Measurements from ENCODE around the gene BTBD18. TPM values are rescaled to one million over a fixed set of nuclear protein-coding genes. Genes with fewer than 3 reads are reported as not detected.

Gene BTBD18
- total RNA-seq = not detected

DNA sequence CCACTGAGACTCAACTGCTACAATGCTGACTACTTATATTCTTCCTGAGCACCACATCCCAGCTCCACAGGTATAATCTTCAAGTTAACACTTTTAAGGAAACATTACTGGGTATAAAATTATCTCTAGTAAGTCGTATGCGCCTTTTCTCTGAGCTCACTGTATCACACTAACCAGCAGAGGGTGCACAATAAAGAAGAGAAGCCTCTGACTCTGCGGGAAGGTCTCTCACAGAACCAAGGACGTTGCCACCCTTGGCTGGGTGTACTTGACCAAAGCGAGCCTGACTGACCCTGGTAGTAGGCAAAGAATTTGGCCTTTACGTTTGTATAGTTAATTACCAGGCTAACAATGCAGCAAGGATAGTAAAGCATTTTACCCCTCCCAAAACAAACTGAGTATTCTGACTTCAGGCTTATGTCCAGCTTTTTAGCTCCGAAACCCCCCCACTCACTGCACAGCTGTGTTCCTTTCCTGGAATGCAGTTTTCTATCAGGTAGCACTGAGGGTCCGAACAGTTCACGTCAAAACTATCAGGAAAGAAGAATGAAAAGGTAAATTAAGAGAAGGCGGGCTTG lies at the start of gene BTBD18:
TSS of gene BTBD18 (minus strand) at position 144 of the 578 bp plus-strand sequence. CDS start 631 bp downstream, outside the sequence.
- DNase-seq = no peak

DNA sequence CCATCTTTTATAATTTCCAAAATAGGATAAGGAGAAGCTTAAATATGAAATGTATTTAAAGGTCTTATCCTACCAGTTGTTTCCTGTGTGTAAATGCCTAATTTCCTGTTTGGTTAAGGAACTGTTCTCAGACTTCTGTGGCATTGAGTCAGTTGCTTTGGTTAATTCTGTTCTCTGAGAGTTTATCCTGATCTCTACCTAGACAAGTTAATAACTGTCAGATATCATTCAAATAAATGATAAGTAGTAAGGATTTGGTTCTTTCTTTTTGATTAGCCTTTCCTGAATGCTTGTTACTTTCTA lies 49.5 kb upstream of the BTBD18 start:
- no peak for DNase-seq

DNA sequence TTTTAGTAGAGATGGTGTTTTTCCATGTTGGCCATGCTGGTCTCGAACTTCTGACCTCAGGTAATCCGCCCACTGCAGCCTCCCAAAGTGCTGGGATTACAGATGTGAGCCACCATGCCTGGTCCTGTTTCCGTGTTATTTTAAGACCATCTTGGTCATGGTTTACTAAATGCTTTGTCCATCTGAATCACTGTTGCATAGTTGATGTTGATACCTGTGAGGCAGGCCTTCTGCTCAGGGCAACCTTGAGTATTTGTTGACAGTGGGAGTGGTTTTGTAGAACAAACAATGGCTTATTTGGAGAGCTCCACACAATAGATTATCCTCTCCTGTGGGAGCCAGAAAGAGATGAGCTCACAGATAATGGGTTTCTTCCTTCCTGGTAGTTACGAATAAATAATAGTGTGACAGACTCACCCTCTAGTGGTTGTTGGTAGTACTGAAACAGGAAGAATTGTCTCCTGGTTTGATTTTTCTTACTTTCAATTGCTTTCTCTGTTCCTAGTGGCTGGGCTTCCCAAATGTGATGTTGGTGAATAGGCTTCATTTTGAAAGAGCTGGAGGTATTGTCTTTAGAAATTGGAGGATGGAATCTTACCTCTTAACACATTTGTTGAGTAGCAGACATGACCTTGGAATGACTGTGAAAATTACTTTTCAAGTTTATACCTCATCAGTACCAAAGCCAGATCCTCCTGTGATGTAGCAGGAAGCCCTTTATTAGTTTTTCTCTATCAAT lies 49.0 kb upstream of the BTBD18 start:
- DNase-seq = no peak

DNA sequence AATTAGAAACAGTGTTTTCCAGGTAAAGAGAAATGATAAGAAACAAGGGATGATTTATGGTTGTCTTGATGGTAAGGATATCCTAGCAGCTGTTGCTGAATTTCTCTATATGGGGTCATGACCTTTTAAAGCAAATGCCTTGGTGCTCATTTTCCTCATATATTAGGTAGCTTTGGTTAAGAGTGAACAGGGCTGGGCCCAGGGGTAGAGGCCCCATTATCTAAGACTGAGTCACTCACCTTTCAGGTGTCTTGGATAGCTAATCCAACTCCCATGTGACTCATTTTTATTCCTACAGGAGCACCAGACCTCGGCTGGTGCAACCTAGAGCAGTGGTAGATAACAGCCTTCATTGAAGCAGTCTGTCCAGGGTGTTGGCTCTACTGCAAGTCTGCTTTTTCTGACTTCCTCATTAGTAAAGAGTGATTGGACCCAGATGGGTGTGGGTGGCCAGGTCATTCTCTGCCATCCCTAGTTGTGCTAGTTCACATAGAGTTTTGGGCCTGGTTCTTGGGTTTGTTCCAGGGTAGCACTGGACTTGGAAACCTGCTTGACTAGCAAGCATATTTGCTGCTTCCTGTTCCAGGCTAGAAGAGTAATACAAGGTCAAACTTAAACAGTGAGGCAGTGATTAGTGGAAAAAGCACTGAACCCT lies 47.4 kb upstream of the BTBD18 start:
- DNase-seq = no peak

DNA sequence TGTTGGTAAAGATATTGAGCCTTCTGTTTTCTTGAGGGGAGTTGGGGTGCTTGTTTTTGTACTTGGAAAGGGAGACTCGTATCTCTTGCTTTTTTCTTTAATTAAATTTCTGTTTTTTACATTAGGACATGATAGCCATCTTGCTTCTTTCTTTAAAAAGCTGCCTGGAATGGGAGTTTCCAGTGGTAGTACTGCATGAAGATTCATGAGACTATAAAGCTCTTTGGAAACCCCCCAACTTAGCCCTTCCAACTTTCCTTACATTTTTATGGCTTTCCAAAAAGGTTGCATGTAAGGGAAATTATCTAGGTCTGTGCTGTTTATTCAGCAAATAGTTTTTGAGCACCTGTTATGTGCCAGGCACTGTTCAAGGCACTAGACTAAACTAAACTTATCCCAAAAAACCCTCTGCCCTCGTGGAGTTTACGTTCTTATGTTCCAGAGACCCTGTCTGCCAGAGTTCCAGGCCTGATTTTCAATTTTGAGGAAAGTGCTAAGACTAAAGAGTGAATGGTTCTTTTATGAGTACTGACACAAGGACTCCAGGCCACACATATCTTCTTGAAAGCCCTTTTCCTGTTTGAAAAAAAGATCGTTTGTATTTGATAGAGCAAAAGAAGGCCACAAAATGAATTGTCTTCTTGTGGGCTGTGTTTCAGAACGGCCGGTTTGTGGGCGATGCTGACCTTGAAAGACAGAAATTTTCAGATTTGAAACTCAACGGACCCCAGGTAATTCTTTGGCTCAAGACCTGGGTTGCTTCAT lies 41.9 kb upstream of the BTBD18 start:
- no peak for DNase-seq

DNA sequence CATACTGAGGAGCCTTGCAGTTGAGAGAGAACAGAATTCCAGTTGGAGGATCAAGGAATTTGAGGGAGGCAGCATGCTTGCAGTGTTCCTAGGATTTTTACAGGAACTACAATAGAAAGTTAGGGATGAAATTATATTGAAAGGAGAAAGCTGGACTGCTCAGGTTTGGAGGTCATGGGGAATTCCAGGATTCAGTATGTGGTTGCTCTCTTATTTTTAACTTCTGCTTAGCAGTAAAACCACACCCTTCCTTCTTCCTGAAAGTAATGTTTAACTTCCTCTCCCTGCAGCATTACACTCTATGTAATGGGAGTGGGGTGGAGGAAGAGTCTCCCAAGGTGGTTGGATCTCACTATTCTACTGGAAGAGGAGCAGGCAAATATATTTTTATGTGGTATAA lies 41.3 kb upstream of the BTBD18 start:
- DNase-seq = no peak

DNA sequence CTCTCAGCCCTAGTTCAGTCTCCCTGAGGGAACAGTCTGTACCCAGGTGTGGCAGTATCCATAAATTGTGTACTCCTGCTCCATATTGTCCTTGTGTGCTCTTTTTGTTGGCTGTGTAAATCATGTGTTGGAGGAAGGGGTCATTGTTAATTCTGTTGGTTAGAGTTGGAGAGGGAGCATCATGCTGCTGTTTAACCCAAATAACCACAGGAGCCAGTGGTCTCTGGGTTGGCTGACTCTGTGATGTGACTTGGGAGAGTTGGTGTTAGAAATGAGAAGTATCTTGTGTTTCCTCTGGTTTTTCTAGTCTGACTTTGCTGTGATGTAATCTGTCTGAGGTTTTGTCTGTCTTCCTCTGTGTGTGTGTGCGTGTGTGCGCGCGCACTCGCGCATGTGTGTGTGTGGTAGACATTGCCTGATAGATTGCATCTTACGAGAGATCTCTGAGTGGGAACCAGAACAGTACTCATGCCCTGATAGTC lies 40.5 kb upstream of the BTBD18 start:
- peak; percentile 81 for DNase-seq

DNA sequence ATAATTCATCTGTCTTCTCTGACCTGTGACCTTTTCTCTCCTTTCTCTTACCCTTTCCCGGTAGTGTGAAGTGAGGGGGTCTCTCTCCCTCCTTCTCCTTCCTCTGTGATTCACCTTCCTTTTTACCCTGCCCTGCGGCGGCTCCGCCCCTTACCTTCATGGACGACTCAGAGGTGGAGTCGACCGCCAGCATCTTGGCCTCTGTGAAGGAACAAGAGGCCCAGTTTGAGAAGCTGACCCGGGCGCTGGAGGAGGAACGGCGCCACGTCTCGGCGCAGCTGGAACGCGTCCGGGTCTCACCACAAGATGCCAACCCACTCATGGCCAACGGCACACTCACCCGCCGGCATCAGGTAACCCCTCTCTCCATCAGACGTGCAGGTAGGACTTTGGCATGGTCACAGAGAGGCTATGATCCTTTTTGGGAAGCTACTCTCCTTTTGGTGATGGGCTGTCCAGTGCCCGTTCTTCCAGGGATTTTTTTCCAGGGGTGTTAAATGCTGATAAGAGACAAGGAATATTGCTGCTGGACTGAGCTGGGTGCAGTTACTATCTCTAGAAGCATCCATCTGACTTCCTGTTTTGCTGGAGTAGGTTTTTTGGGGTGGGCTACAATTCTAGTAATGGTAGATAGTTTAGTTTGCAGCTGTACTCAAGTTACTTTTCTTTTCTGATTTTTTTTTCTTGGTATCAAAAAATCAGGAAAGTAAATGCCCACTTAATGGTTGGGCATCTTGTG lies 39.9 kb upstream of the BTBD18 start:
- no peak for DNase-seq

DNA sequence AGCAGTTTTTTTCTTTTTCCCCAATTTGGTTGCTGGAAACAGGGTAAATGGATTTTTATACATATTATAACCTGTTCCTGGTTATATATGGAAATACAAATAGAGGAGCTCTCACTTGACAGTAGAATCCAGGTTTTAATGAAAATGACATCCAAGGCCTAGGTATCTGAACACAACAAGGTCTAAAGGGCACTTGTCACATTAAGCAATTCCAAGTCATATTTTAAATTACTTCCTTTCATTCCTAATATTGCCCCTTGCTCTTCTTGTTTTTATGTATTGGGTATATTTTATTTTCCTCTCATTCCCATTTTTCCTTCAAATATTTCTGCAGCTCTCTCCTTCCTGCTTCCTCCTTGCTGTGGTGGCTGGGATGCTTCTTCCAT lies 37.1 kb upstream of the BTBD18 start:
- no peak for DNase-seq

GRCh38 chr11:57787920-57788702 lies 36.5 kb upstream of the BTBD18 start:
- DNase-seq = no peak

DNA sequence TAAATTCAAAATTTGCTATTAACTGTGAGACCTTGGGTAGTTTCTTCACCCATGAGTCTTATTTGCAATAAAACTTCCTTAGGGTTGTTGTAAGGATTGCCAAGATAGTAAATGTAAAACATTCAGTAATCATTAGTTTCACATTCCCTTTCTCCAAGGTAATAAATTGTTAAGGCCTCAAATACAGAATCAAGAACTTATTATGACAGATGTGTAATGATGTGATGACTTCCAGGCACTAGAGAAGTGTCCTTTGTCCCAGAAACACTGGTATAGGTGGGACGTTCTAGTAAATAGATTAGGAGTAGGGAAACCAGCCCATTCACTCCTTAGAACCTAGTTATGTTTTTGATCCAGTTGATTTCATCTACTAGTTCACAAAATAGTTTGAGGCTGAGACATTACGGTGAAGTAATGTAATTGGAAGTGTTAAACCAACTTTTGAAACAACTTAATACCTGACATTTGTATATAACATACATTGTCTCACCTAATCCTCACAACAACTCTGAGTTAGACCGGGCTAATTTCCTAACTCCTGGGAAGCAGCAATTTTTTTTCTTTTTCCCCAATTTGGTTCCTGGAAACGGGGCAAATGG lies 35.5 kb upstream of the BTBD18 start:
- DNase-seq = no peak

DNA sequence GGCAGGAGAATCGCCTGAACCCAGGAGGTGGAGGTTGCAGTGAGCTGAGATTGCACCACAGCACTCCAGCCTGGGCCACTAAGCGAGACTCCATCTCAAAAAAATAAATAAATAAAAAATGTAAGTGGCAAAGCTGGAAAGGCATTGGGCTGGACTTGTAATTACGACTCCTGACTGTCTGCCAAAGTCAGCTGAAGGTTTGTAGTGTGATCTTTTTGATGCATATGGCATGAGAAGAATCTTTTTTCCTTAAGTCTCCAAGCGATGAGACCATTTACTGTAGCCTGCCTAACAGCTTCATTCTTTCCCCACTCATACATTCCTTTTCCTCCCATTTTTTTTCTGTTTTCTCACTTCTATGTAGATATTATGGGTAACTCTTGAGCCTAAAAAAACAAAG lies 34.8 kb upstream of the BTBD18 start:
- no peak for DNase-seq

- no peak for DNase-seq
These were observed 33.5 kb upstream of the BTBD18 start for GRCh38 chr11:57785072-57785471.

DNA sequence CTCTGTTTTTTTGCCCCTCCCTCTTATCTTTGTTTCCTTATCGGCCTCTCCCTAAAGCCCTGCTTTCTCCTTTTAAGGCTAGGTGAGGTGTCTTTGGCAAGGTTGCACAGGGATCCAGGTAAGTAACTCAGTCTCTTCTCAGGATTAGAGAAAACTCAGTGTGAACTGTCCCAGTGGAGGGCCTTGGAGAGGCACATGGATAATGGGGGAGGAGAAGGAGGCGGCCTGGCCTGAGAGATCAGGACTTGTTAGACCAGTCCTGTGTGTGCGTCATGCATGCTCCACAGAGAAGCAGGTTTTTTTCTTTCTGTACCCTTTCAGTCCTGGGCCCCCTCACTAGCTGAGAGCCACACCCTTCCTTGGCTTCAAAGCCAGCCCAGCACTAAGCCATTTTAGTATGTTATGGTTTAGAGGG lies 29.9 kb upstream of the BTBD18 start:
- no peak for DNase-seq

DNA sequence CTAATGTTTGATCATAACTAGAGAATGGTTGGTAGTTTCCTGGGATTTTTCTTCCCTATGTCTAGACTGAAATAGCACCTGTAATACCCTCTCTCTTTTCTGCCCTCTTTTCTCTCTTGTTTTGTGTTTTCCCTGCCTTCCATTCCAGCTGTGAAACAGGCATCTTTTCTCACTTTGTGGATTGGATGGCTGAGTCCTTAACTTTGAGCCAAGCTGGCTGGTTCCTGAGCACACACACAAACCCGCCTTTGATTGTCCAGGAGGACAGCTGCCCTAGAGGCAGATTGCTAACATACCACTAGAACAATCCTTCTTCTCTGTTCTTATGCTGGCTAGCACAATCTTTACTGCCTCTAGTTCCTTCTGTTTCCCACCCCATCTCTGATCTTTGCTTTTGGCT lies 27.7 kb upstream of the BTBD18 start:
- DNase-seq = no peak

GRCh38 chr11:57778318-57779037 lies 26.9 kb upstream of the BTBD18 start:
- no peak for DNase-seq

DNA sequence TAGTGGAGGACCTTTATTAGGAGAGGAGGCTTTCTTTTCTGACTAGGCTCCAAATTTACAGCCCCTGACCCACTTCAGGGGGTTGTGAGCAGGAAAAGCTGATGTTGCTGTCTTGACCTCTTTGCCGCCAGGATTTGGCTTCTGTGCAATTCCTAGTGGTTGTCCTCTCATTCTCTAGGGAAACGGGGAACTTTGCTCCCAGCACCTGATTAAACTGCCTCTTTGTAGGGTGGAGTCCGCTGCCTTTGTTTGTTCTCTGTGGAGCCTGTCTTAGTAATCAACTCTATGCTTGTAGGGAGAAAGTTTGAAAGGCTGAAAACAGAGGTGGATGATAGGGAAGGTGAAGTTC lies 26.3 kb upstream of the BTBD18 start:
- no peak for DNase-seq

GRCh38 chr11:57776577-57777210 lies 25.1 kb upstream of the BTBD18 start:
- DNase-seq = no peak

GRCh38 chr11:57776031-57776521 lies 24.5 kb upstream of the BTBD18 start:
- no peak for DNase-seq

GRCh38 chr11:57775491-57775890 lies 23.9 kb upstream of the BTBD18 start:
- DNase-seq = no peak

Data from effector CD4-positive, alpha-beta T cell (primary cell).